ENCODE results near the gene MTHFSD.

The MTHFSD gene

DNA sequence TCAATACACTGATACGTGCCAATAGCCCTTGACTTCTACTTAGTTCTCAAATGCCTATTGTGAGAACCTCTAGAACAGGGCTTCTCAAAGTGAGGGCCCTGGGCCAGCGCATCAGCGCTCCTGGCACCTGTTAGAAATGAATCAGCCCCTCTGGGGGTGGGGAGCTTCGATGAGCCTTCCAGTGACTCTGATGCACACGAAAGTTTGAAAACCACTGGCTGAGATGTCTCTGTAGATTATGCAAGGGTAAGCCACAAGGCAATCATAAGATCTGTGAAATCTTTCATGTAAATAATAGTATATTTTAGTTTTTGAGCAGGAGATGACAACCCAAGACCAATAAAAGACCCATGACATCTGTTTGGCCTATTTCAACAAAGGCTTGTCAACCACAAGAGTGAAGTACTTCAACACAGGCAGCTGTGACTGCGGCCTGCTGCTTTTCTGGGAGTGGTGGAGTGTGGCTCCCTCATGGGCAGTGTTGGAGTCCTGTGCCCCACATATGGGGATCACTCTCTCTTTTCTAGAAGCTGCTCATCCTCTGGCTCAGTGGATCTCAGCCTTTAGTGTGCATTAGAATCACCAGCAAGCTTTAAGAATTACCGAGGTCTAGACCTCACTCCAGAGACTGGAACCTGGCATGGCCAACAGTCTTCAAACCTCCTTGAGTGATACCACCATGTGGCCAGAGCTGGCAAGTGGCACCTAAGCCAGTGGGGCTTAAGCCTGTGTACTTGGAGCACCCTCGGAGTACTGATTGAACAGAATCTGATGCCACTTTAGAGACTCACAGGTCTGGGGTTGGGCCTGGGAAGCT, 5.8 kb downstream of the MTHFSD start:
- TF ChIP-seq CTCF (IDR thresholded peaks at IDR 0.05) = no peak
- Mint-ChIP-seq H3K4me1 (peaks cover 38% of the 10 kb centered on the region), H3K9me3 (peaks cover 3% of the 10 kb centered on the region), H3K27ac (no peak overlapping the region), H3K36me3 (ENCODE audit: low read depth) (peaks cover 15% of the 10 kb centered on the region), H3K27me3 (ENCODE audit: low read depth, poor library complexity) (peaks cover 11% of the 10 kb centered on the region), H3K4me3 (no peak overlapping the region)
- DNase-seq = no peak

GRCh38 chr16:86547286-86547685, 7.7 kb downstream of the MTHFSD start:
- H3K27ac Mint-ChIP-seq = no peak overlapping the region
- DNase-seq = no peak
- peaks cover 3% of the 10 kb centered on the region for H3K27me3 Mint-ChIP-seq (ENCODE audit: low read depth, poor library complexity)
- H3K4me1 Mint-ChIP-seq = peaks cover 30% of the 10 kb centered on the region
- H3K36me3 Mint-ChIP-seq (ENCODE audit: low read depth) = peaks cover 12% of the 10 kb centered on the region
- TF ChIP-seq CTCF (IDR thresholded peaks at IDR 0.05) = no peak
- no peaks in the 10 kb centered on the region for H3K9me3 Mint-ChIP-seq
- H3K4me3 Mint-ChIP-seq = no peak overlapping the region

DNA sequence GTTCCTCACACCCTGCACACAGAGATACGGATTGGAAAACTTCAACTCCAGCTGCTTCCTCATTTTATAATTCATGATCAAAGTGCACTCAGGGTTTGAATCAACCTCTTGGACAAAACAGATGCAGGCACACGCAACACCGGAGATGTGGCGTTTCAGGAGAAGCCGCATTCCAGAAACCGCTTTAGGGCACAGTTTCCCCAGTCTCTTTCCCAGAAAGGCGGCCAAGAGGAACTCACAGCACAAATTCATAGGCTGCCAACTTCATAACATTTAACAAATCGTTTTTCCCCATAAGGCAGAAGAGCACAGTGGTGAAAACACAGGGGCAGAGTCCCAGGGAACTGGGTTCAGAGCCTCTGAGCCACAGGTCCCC, 8.4 kb downstream of the MTHFSD start:
- Mint-ChIP-seq H3K36me3 (ENCODE audit: low read depth) (peaks cover 12% of the 10 kb centered on the region), H3K27ac (no peak overlapping the region), H3K9me3 (no peaks in the 10 kb centered on the region), H3K4me3 (no peak overlapping the region), H3K4me1 (peaks cover 23% of the 10 kb centered on the region), H3K27me3 (ENCODE audit: low read depth, poor library complexity) (peaks cover 3% of the 10 kb centered on the region)
- no peak for TF ChIP-seq CTCF (IDR thresholded peaks at IDR 0.05)
- no peak for DNase-seq

GRCh38 chr16:86545954-86546637, 8.9 kb downstream of the MTHFSD start:
- no peak for DNase-seq
- H3K36me3 Mint-ChIP-seq (ENCODE audit: low read depth) = peaks cover 12% of the 10 kb centered on the region
- H3K27me3 Mint-ChIP-seq (ENCODE audit: low read depth, poor library complexity) = peaks cover 3% of the 10 kb centered on the region
- H3K4me3 Mint-ChIP-seq = no peak overlapping the region
- H3K27ac Mint-ChIP-seq = no peak overlapping the region
- H3K9me3 Mint-ChIP-seq = no peaks in the 10 kb centered on the region
- H3K4me1 Mint-ChIP-seq = peaks cover 18% of the 10 kb centered on the region
- TF ChIP-seq CTCF (IDR thresholded peaks at IDR 0.05) = no peak

DNA sequence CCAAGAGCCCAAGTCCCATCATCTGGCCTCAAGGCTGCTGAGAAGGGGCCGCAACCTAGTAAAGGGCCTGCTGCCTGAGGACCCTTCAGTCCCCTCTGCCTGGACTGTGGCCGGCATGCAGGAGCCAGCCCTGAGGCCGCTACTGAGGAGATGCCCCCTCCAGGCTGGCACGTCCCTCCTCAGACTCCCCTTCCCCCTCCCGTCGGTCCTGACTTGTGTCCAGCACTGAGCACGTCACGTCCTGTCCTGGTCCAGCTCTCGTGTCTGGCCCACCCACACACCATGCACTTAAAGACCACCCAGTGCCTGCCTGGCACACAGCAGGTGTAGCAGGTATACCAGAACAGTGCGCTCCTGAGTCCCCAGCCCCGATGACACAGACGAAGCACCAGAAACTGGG, 9.6 kb downstream of the MTHFSD start:
- H3K36me3 Mint-ChIP-seq (ENCODE audit: low read depth) = peaks cover 12% of the 10 kb centered on the region
- H3K27ac Mint-ChIP-seq = no peak overlapping the region
- no peak overlapping the region for H3K4me3 Mint-ChIP-seq
- no peak for DNase-seq
- H3K27me3 Mint-ChIP-seq (ENCODE audit: low read depth, poor library complexity) = peaks cover 3% of the 10 kb centered on the region
- H3K4me1 Mint-ChIP-seq = peaks cover 15% of the 10 kb centered on the region
- no peaks in the 10 kb centered on the region for H3K9me3 Mint-ChIP-seq
- TF ChIP-seq CTCF (IDR thresholded peaks at IDR 0.05) = no peak
